ENCODE data around the gene SMAD9.

DNA sequence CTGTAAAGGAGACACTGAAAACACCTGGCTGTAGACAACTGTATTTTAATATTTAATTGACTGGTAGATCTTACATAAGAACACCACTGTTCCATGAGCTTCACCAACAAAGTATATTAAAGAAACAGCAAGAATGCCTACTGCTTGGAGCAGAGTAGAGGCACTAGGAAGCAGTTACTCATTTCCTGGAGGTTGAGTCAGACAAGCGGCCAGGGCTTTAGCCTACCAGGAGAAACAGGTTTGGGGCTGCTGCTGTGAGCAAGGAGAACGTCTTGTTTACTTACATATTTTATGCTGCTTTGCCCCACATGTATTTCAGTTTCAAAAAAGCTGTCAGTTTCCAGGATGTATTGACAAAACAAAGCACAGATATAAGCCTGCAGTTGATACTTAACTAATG lies 45.7 kb upstream of the SMAD9 start:
- TF ChIP-seq CTCF (IDR thresholded peaks at IDR 0.05) (no peak), POLR2A (IDR thresholded peaks at IDR 0.05) (no peak)

All from esophagus squamous epithelium (tissue), 4 donors.